Immature natural killer cell (primary cell): ENCODE results near the gene SLC6A9. TPM values are rescaled to one million over a fixed set of nuclear protein-coding genes. Genes with fewer than 3 reads are reported as not detected.

Experiments
- DNase-seq, 3 donors: peaks; one replicate each; pipeline ENCODE4 v3.0.0; 2022; ENCODE audit warnings: mixed read lengths in 1 of 3
- H3K27ac Mint-ChIP-seq, 6 donors: one replicate each; pipeline ENCODE4 v1.8.0; 2020; ENCODE audit warnings: mixed read lengths in 6 of 6, mild to moderate bottlenecking in 5 of 6, inconsistent platforms in 4 of 6, moderate library complexity in 3 of 6
- H3K27me3 Mint-ChIP-seq, 3 donors: one replicate each; pipeline ENCODE4 v1.8.0; 2020 to 2021; ENCODE audit warnings: low read depth in 3 of 3, mild to moderate bottlenecking in 3 of 3, mixed read lengths in 3 of 3, moderate library complexity in 3 of 3, inconsistent platforms in 1 of 3
- H3K36me3 Mint-ChIP-seq, 3 donors: one replicate each; pipeline ENCODE4 v1.8.0; 2020; ENCODE audit warnings: mixed read lengths in 3 of 3, inconsistent platforms in 2 of 3, mild to moderate bottlenecking in 2 of 3
- H3K4me1 Mint-ChIP-seq, 2 donors: one replicate each; pipeline ENCODE4 v1.8.0; 2020; ENCODE audit warnings: inconsistent platforms in 2 of 2, mild to moderate bottlenecking in 2 of 2, mixed read lengths in 2 of 2, moderate library complexity in 1 of 2
- H3K4me3 Mint-ChIP-seq, 5 donors: one replicate each; pipeline ENCODE4 v1.8.0; 2020; ENCODE audit warnings: mild to moderate bottlenecking in 5 of 5, mixed read lengths in 5 of 5, inconsistent platforms in 3 of 5, moderate library complexity in 3 of 5
- H3K9me3 Mint-ChIP-seq, 6 donors: one replicate each; pipeline ENCODE4 v1.8.0; 2020; ENCODE audit warnings: mild to moderate bottlenecking in 6 of 6, mixed read lengths in 6 of 6, inconsistent platforms in 4 of 6, moderate library complexity in 3 of 6
- polyA plus RNA-seq, 3 donors: library from polyadenylated mRNA; unstranded; fragments of 300-500 nt; fragmentation: Illumina TruSeq; gene quantifications; one replicate each; pipeline ENCODE4 v1.2.3, GENCODE V29; 2021

SLC6A9 gene
- polyA plus RNA-seq, 3 donors from 2014 or later, result not detected

- Mint-ChIP-seq H3K9me3 (no peaks in the 10 kb centered on the region), H3K27me3 (no peaks in the 10 kb centered on the region), H3K4me3 (no peak overlapping the region), H3K4me1 (peaks cover 17 to 22% of the 10 kb centered on the region in 2 donors), H3K27ac (no peak overlapping the region), H3K36me3 (peaks cover 0 to 7% (median 5%) of the 10 kb centered on the region in 3 donors)
- DNase-seq, result no peak
Observed at GRCh38 chr1:43951021-43951985, 80.0 kb downstream of the SLC6A9 start.

DNA sequence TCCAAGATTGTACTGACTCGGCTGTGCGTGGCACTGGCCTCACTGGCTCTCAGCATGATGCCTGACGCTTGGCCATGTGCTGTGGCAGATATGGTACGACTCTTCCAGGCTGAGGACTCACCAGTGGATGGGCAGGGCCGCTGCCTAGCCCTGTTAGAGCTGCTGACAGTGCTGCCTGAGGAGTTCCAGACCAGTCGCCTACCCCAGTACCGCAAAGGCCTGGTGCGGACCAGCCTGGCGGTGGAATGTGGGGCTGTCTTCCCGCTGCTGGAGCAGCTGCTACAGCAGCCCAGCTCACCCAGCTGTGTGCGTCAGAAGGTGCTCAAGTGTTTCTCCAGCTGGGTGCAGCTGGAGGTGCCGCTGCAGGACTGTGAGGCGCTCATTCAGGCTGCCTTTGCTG, 81.6 kb downstream of the SLC6A9 start:
- H3K36me3 Mint-ChIP-seq, result peaks cover 0 to 7% (median 5%) of the 10 kb centered on the region in 3 donors

GRCh38 chr1:43947874-43948437, 83.3 kb downstream of the SLC6A9 start:
- peaks cover 0 to 1% (median 0%) of the 10 kb centered on the region in 3 donors for H3K27me3 Mint-ChIP-seq
- no peak for DNase-seq
- peak overlapping the region; percentile 29 to 93 (median 88) for H3K27ac Mint-ChIP-seq
- H3K9me3 Mint-ChIP-seq, result no peaks in the 10 kb centered on the region
- H3K4me3 Mint-ChIP-seq, result peak overlapping the region; percentile 91 to 94 (median 91)
- H3K36me3 Mint-ChIP-seq, result peaks cover 0 to 7% (median 5%) of the 10 kb centered on the region in 3 donors
- H3K4me1 Mint-ChIP-seq, result peaks cover 34 to 36% of the 10 kb centered on the region in 2 donors

More for the DNA sequence above, 81.6 kb downstream of the SLC6A9 start:
- Mint-ChIP-seq H3K27ac (no peak overlapping the region), H3K4me1 (peaks cover 33 to 36% of the 10 kb centered on the region in 2 donors), H3K9me3 (no peaks in the 10 kb centered on the region), H3K27me3 (no peaks in the 10 kb centered on the region), H3K4me3 (peak overlapping the region in 3 of 5 donors; percentile 7 to 57 (median 33))
- no peak for DNase-seq

DNA sequence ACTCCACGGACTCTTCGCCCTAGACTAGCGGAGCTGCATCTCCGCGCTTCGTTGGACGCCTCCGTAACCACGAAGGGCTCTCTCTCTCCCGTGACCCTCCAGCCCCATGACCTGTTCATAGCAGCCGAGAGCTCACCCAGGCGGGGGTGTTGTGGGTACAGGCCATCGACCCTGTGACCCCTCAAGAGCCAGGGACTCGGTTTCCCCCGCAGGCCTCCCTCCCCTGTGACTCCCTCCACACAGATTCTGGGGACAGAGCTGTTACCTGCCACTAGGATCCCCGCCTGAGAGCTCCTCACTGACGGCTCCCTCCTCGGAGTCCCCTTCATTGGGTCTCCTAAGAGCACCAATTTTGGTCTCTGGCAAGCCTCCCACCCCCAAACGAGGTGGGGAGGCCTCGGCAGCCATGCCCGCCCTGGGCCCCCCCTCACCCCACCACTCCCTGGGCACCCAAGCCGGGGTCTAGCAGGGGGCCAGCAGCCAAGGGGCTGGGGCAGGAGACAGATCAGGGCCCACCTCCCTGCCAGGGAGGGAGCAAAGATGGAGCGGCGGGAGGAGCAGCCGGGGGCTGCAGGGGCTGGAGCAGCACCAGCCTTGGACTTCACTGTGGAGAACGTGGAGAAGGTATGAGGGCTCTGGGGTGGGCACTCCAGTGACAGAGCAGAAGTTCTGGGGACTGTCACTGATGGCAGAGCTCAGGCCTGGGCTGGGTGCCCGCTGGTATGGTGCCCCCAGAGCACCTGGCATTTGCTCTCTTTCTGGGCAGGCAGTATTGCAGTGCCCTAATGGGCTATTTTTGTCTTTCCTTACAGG, 84.0 kb downstream of the SLC6A9 start:
- peaks cover 0 to 1% (median 0%) of the 10 kb centered on the region in 3 donors for H3K27me3 Mint-ChIP-seq
- no peak for DNase-seq

More for the DNA sequence above, 84.0 kb downstream of the SLC6A9 start:
- H3K36me3 Mint-ChIP-seq, result peaks cover 0 to 7% (median 5%) of the 10 kb centered on the region in 3 donors
- peaks cover 34 to 36% of the 10 kb centered on the region in 2 donors for H3K4me1 Mint-ChIP-seq
- H3K9me3 Mint-ChIP-seq, result no peaks in the 10 kb centered on the region
- H3K4me3 Mint-ChIP-seq, result peak overlapping the region; percentile 91 to 94 (median 91)
- peak overlapping the region; percentile 86 to 94 (median 92) for H3K27ac Mint-ChIP-seq

Other genes starting within 250 kb of the SLC6A9 start
- gene ARTN, start 97.7 kb downstream of the SLC6A9 start, polyA plus RNA-seq, result not detected
- 10 to 100 TPM in 2 of 3 donors, 1 to 10 TPM in 1; 9.8 to 18.6 (median 10.3) TPM for gene IPO13, start 84.5 kb downstream of the SLC6A9 start, polyA plus RNA-seq
- gene DPH2, start 61.5 kb downstream of the SLC6A9 start, polyA plus RNA-seq, result 10 to 100 TPM; 20.0 to 29.0 (median 21.4) TPM
- 100 to 1,000 TPM; 227 to 425 (median 395) TPM for gene ATP6V0B, start 56.5 kb downstream of the SLC6A9 start, polyA plus RNA-seq
- gene B4GALT2, start 52.3 kb downstream of the SLC6A9 start, polyA plus RNA-seq, result 1 to 10 TPM in 1 of 3 donors, under 1 TPM in 2; 0.48 to 1.6 (median 0.59) TPM
- 1 to 10 TPM in 2 of 3 donors, not detected in 1; 1.4 to 4.1 TPM for gene CCDC24, start 39.9 kb downstream of the SLC6A9 start, polyA plus RNA-seq
- not detected for gene KLF17, start 87.4 kb upstream of the SLC6A9 start, polyA plus RNA-seq
- not detected for gene KLF18, start 110.2 kb upstream of the SLC6A9 start, polyA plus RNA-seq
- 10 to 100 TPM; 29.4 to 44.3 (median 39.8) TPM for gene DMAP1, start 182.0 kb upstream of the SLC6A9 start, polyA plus RNA-seq